Neutrophil (primary cell): ENCODE data around the gene PRRG1.

Source experiments
- H3K27ac ChIP-seq: fragments of 200-600 bp; sonication (generic); 2 replicates; pipeline ENCODE4 v1.5.1; 2016; ENCODE audit warnings: mild to moderate bottlenecking, moderate library complexity
- H3K27me3 ChIP-seq: fragments of 200-600 bp; sonication (generic); 2 replicates; pipeline ENCODE4 v1.6.0; 2016; ENCODE audit warnings: mild to moderate bottlenecking
- H3K36me3 ChIP-seq: fragments of 200-600 bp; sonication (generic); 2 replicates; pipeline ENCODE4 v1.5.1; 2017
- H3K4me1 ChIP-seq, 2 experiments: fragments of 200-600 bp in 1 of 2; sonication (generic) in 1 of 2; 1 replicate in 1 of 2; 2 replicates in 1 of 2; pipeline versions ENCODE4 v1.5.1 to v1.6.1; 2013 to 2016; ENCODE audit warnings: low read depth in 1 of 2, low read length in 1 of 2, mild to moderate bottlenecking in 1 of 2, moderate library complexity in 1 of 2; ENCODE audit not compliant: control insufficient read depth in 1 of 2, insufficient read depth in 1 of 2
- H3K4me3 ChIP-seq, 2 experiments: fragments of 200-600 bp in 1 of 2; sonication (generic) in 1 of 2; 1 replicate in 1 of 2; 2 replicates in 1 of 2; pipeline ENCODE4 v1.5.1; 2013 to 2016; ENCODE audit warnings: low read depth in 1 of 2, low read length in 1 of 2, mild to moderate bottlenecking in 1 of 2, moderate library complexity in 1 of 2
- H3K9me3 ChIP-seq: fragments of 200-600 bp; sonication (generic); 2 replicates; pipeline ENCODE4 v1.5.1; 2016
- CTCF ChIP-seq: fragments of 200-600 bp; sonication (generic); IDR thresholded peaks from 2 replicates; pipeline ENCODE4 v1.5.1; 2016; ENCODE audit warnings: antibody characterized with exemption

Gene PRRG1

GRCh38 chrX:37388413-37388812, 39.2 kb downstream of the PRRG1 start:
- no peaks in the 10 kb centered on the region for H3K9me3 ChIP-seq
- no peak for TF ChIP-seq CTCF
- H3K27ac ChIP-seq = no peak overlapping the region
- no peaks in the 10 kb centered on the region for H3K27me3 ChIP-seq
- H3K4me1 ChIP-seq = no peaks in the 10 kb centered on the region
- H3K4me3 ChIP-seq = no peak overlapping the region
- H3K36me3 ChIP-seq = no peaks in the 10 kb centered on the region

DNA sequence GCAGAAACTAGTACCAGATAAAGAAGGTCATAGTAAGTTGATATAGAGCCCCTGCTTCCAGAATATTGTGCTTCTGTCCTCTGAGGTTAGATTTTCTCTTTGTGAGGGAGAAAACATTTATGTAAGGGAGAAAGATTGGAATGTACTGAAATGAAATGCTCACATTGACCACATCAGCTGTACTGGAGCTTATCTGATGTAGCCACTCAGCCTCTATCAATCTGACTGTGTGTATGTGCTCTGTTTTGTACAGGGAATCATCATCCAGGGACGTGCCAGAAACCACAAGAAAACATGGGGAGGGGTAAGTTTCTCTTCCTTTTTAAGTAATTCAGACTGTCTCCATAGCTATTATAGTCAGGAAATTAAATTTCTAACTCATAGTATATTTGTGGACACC, 56.8 kb downstream of the PRRG1 start:
- no peak overlapping the region for H3K27ac ChIP-seq
- H3K36me3 ChIP-seq = no peaks in the 10 kb centered on the region
- no peaks in the 10 kb centered on the region for H3K4me1 ChIP-seq
- H3K27me3 ChIP-seq = no peaks in the 10 kb centered on the region
- TF ChIP-seq CTCF = no peak
- H3K9me3 ChIP-seq = no peaks in the 10 kb centered on the region
- no peak overlapping the region for H3K4me3 ChIP-seq

DNA sequence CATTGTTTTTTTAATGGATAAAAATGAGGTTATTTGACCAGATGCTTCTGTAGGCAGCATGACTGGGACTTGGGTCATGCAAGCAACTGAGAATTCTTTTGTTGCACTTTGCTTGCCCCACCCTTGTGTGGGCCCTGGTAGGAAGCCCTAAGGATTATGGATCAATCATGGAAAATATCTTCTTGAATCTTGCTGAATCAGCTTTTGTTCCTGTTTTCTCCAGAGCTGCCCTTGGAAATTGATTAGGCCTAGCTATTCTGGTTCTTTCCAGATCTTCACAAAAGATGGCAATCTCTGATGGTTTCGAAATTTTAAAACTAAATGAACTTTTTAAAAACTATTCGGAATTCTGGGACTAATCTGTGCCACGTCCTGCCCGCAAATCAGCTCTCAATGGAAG, 58.6 kb downstream of the PRRG1 start:
- no peaks in the 10 kb centered on the region for H3K27me3 ChIP-seq
- no peaks in the 10 kb centered on the region for H3K36me3 ChIP-seq
- no peak overlapping the region for H3K4me3 ChIP-seq
- H3K9me3 ChIP-seq = no peaks in the 10 kb centered on the region
- no peak for TF ChIP-seq CTCF
- H3K4me1 ChIP-seq = no peaks in the 10 kb centered on the region
- H3K27ac ChIP-seq = no peak overlapping the region

DNA sequence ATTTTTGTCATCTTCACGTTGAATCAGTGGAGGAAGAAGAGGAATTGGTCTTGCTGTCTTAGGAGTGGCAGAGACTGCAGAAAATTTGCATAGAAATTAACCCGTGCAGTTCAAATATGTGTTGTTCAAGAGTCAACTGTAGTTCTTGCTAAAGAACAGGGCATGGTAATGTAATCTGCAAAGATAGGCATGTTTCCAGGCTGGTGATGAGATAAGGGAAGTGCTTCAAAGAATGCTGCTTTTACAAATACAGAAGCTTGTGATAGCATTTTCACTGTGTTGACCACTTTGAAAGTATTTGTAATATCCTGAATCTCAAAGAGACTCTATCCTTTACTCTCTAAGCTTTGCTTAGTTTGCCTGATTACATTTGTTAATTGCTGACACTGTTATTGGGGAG, 60.1 kb downstream of the PRRG1 start:
- Histone ChIP-seq H3K4me1 (no peaks in the 10 kb centered on the region), H3K9me3 (no peaks in the 10 kb centered on the region), H3K4me3 (no peak overlapping the region), H3K36me3 (no peaks in the 10 kb centered on the region), H3K27me3 (no peaks in the 10 kb centered on the region), H3K27ac (no peak overlapping the region)
- TF ChIP-seq CTCF = no peak

DNA sequence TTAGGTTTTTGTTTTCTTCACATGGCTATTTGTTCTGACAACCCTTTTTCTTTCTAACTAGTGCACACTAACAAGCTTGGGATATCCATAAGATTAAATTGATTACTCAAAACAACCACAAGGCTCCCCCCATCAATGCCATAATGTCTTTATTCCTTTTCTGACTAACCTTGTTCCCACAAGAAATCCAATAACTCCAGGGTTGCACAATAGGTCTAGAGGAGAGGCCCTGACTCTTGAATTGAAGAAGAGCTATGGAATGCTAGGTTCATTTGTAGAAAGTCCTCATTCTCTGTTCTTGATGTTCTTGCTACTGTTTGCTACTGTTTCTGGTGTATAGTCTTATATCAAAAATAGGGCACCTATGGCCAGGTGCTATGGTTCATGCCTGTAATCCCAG, 71.0 kb downstream of the PRRG1 start:
- Histone ChIP-seq H3K36me3 (no peaks in the 10 kb centered on the region), H3K4me1 (no peaks in the 10 kb centered on the region), H3K27ac (no peak overlapping the region), H3K4me3 (no peak overlapping the region), H3K27me3 (no peaks in the 10 kb centered on the region), H3K9me3 (no peaks in the 10 kb centered on the region)
- no peak for TF ChIP-seq CTCF

- Histone ChIP-seq H3K27ac (no peak overlapping the region), H3K4me1 (no peaks in the 10 kb centered on the region), H3K36me3 (no peaks in the 10 kb centered on the region), H3K9me3 (no peaks in the 10 kb centered on the region), H3K4me3 (no peak overlapping the region), H3K27me3 (no peaks in the 10 kb centered on the region)
- no peak for TF ChIP-seq CTCF
Measured at GRCh38 chrX:37420756-37421155, 71.6 kb downstream of the PRRG1 start.
